ENCODE data around the gene AP2A1. TPM values are rescaled to one million over a fixed set of nuclear protein-coding genes. Genes with fewer than 3 reads are reported as not detected.

The AP2A1 gene
- total RNA-seq, 1 experiment from 2014 or later, result 72.1 TPM

- H3K4me3 ChIP-seq (ENCODE audit: low read depth in 2 of 2, low read length in 2 of 2), result no peak overlapping the region
- ChIA-PET CTCF (no interaction called here), POLR2A (no interaction called here)
- H3K27me3 ChIP-seq (ENCODE audit: control insufficient read depth, insufficient read depth, low read length), result no peaks in the 10 kb centered on the region
- no TSS peak for BruUV-seq (replicated peaks)
- TF ChIP-seq, protein P1, sequence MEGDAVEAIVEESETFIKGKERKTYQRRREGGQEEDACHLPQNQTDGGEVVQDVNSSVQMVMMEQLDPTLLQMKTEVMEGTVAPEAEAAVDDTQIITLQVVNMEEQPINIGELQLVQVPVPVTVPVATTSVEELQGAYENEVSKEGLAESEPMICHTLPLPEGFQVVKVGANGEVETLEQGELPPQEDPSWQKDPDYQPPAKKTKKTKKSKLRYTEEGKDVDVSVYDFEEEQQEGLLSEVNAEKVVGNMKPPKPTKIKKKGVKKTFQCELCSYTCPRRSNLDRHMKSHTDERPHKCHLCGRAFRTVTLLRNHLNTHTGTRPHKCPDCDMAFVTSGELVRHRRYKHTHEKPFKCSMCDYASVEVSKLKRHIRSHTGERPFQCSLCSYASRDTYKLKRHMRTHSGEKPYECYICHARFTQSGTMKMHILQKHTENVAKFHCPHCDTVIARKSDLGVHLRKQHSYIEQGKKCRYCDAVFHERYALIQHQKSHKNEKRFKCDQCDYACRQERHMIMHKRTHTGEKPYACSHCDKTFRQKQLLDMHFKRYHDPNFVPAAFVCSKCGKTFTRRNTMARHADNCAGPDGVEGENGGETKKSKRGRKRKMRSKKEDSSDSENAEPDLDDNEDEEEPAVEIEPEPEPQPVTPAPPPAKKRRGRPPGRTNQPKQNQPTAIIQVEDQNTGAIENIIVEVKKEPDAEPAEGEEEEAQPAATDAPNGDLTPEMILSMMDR (IDR thresholded peaks at IDR 0.05), result no peak
- TF ChIP-seq SIN3A (IDR thresholded peaks at IDR 0.05; ENCODE audit: borderline replicate concordance, insufficient read depth, low read depth, low read length), result no peak
- TF ChIP-seq TCF7L2 (IDR thresholded peaks at IDR 0.05; ENCODE audit: low read depth, low read length), result no peak
- TF ChIP-seq, protein P2, sequence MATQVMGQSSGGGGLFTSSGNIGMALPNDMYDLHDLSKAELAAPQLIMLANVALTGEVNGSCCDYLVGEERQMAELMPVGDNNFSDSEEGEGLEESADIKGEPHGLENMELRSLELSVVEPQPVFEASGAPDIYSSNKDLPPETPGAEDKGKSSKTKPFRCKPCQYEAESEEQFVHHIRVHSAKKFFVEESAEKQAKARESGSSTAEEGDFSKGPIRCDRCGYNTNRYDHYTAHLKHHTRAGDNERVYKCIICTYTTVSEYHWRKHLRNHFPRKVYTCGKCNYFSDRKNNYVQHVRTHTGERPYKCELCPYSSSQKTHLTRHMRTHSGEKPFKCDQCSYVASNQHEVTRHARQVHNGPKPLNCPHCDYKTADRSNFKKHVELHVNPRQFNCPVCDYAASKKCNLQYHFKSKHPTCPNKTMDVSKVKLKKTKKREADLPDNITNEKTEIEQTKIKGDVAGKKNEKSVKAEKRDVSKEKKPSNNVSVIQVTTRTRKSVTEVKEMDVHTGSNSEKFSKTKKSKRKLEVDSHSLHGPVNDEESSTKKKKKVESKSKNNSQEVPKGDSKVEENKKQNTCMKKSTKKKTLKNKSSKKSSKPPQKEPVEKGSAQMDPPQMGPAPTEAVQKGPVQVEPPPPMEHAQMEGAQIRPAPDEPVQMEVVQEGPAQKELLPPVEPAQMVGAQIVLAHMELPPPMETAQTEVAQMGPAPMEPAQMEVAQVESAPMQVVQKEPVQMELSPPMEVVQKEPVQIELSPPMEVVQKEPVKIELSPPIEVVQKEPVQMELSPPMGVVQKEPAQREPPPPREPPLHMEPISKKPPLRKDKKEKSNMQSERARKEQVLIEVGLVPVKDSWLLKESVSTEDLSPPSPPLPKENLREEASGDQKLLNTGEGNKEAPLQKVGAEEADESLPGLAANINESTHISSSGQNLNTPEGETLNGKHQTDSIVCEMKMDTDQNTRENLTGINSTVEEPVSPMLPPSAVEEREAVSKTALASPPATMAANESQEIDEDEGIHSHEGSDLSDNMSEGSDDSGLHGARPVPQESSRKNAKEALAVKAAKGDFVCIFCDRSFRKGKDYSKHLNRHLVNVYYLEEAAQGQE (IDR thresholded peaks at IDR 0.05; ENCODE audit: insufficient read depth in 1 of 2, low read depth in 2 of 2, low read length in 1 of 2), result no peak
- TF ChIP-seq POLR2AphosphoS5 (IDR thresholded peaks at IDR 0.05; ENCODE audit: low read depth, low read length), result no peak
- intact Hi-C loops (cut with micrococcal nuclease; ENCODE audit: unreplicated experiment) (no loop called here), in situ Hi-C loops (cut with HindIII; ENCODE audit: low pct_unique_long_range_greater_than_20kb, low sequenced_read_pairs) (no loop called here)
- DNase-seq (ENCODE audit: low read depth, low spot score) (no peak), ATAC-seq (no peak)
- H3K27ac ChIP-seq (ENCODE audit: low read length), result no peak overlapping the region
- no peaks in the 10 kb centered on the region for H3K9me3 ChIP-seq (ENCODE audit: control insufficient read depth, insufficient read depth, low read depth, low read length)
- no peaks in the 10 kb centered on the region for H3K4me1 ChIP-seq (ENCODE audit: control insufficient read depth, insufficient read depth, low read length)
- no peaks in the 10 kb centered on the region for H3K36me3 ChIP-seq (ENCODE audit: control insufficient read depth, insufficient read depth, low read length)
These were observed 36.7 kb downstream of the AP2A1 start for GRCh38 chr19:49803529-49803856.

- H3K4me3 ChIP-seq (ENCODE audit: low read depth in 2 of 2, low read length in 2 of 2), result no peak overlapping the region
- CTCF ChIA-PET, result no interaction called here
- H3K27ac ChIP-seq (ENCODE audit: low read length), result no peak overlapping the region
- H3K9me3 ChIP-seq (ENCODE audit: control insufficient read depth, insufficient read depth, low read depth, low read length), result no peaks in the 10 kb centered on the region
- TF ChIP-seq, protein P1 (IDR thresholded peaks at IDR 0.05), result no peak
- TF ChIP-seq SIN3A (IDR thresholded peaks at IDR 0.05; ENCODE audit: borderline replicate concordance, insufficient read depth, low read depth, low read length), result no peak
- TF ChIP-seq, protein P2 (IDR thresholded peaks at IDR 0.05; ENCODE audit: insufficient read depth in 1 of 2, low read depth in 2 of 2, low read length in 1 of 2), result no peak
- TF ChIP-seq POLR2AphosphoS5 (IDR thresholded peaks at IDR 0.05; ENCODE audit: low read depth, low read length), result no peak
- no peak for TF ChIP-seq TCF7L2 (IDR thresholded peaks at IDR 0.05; ENCODE audit: low read depth, low read length)
- H3K36me3 ChIP-seq (ENCODE audit: control insufficient read depth, insufficient read depth, low read length), result no peaks in the 10 kb centered on the region
- peaks cover 5% of the 10 kb centered on the region; the same call in 1 of the 2 replicates for H3K4me1 ChIP-seq (ENCODE audit: control insufficient read depth, insufficient read depth, low read length)
- POLR2A ChIA-PET, result no interaction called here
- H3K27me3 ChIP-seq (ENCODE audit: control insufficient read depth, insufficient read depth, low read length), result no peaks in the 10 kb centered on the region
- intact Hi-C loops (cut with micrococcal nuclease; ENCODE audit: unreplicated experiment) (no loop called here), in situ Hi-C loops (cut with HindIII; ENCODE audit: low pct_unique_long_range_greater_than_20kb, low sequenced_read_pairs) (no loop called here)
- no TSS peak for BruUV-seq (replicated peaks)
- ATAC-seq (no peak), DNase-seq (ENCODE audit: low read depth, low spot score) (no peak)
These were observed 39.2 kb downstream of the AP2A1 start for GRCh38 chr19:49805822-49806619.

Measured in Panc1 (cell line).